NCI-H1930 (cell line): ENCODE measurements around the gene KLHL22.
A peak's percentile ranks its signal among the peaks of the same experiment; 100 is the strongest.
"Not testable (repeated sequence)": the region's sequence is repeated elsewhere in the genome, so short reads cannot be mapped to it uniquely, and the experiment has no call there.

ENCODE experiments used
- DNase-seq, 2 experiments: peaks; one replicate each; lab custom pipeline; 2025; lab: John Stamatoyannopoulos, UW

KLHL22 gene

GRCh38 chr22:20420157-20420842, 75.3 kb downstream of the KLHL22 start:
- no peak for DNase-seq

- no peak for DNase-seq
Observed at GRCh38 chr22:20419664-20419951, 76.0 kb downstream of the KLHL22 start.

- peak in 1 of 2 experiments; percentile 63 for DNase-seq
Observed at GRCh38 chr22:20418211-20418788, 77.3 kb downstream of the KLHL22 start.

- not testable (repeated sequence) for DNase-seq
Observed at GRCh38 chr22:20415699-20416098, 79.9 kb downstream of the KLHL22 start.

- not testable (repeated sequence) for DNase-seq
Observed at GRCh38 chr22:20415241-20415640, 80.4 kb downstream of the KLHL22 start.

GRCh38 chr22:20414450-20414849, 81.1 kb downstream of the KLHL22 start:
- no peak for DNase-seq

GRCh38 chr22:20414059-20414440, 81.5 kb downstream of the KLHL22 start:
- DNase-seq, result no peak

GRCh38 chr22:20413217-20414058, 82.2 kb downstream of the KLHL22 start:
- DNase-seq, result no peak

- DNase-seq, result no peak
Observed at GRCh38 chr22:20412474-20413216, 83.0 kb downstream of the KLHL22 start.

- DNase-seq, result not testable (repeated sequence)
Observed at GRCh38 chr22:20409385-20409784, 86.2 kb downstream of the KLHL22 start.

- DNase-seq, result no peak
Observed at GRCh38 chr22:20408891-20409290, 86.7 kb downstream of the KLHL22 start.

GRCh38 chr22:20407829-20408228, 87.8 kb downstream of the KLHL22 start:
- no peak for DNase-seq

- DNase-seq, result no peak
Observed at GRCh38 chr22:20406686-20407408, 88.7 kb downstream of the KLHL22 start.

GRCh38 chr22:20405931-20406685, 89.5 kb downstream of the KLHL22 start:
- no peak for DNase-seq

- DNase-seq, result no peak
Observed at GRCh38 chr22:20405291-20405930, 90.2 kb downstream of the KLHL22 start.

GRCh38 chr22:20404881-20405280, 90.7 kb downstream of the KLHL22 start:
- DNase-seq, result no peak

GRCh38 chr22:20403779-20404140, 91.8 kb downstream of the KLHL22 start:
- DNase-seq, result no peak

- DNase-seq, result no peak
Observed at GRCh38 chr22:20402960-20403778, 92.4 kb downstream of the KLHL22 start.

GRCh38 chr22:20401376-20402014, 94.1 kb downstream of the KLHL22 start:
- DNase-seq, result no peak
